HG03103 (cell line): ENCODE results near the gene UFD1.

Source experiments
- ATAC-seq: cut with Tn5 transposase; IDR thresholded peaks from one replicate; pipeline ENCODE4 v1.9.1; 2021; ENCODE audit warnings: low read depth; ENCODE audit not compliant: unreplicated experiment

The UFD1 gene

GRCh38 chr22:19478901-19479354, at the start of gene UFD1:
TSS of gene UFD1 (minus strand) at chr22:19479193. CDS start at chr22:19479085, 108 bp downstream.
- peak; percentile 40 for ATAC-seq

GRCh38 chr22:19527861-19528417, 48.9 kb upstream of the UFD1 start:
- ATAC-seq: no peak

- ATAC-seq: no peak
Measured at GRCh38 chr22:19527321-19527721, 48.3 kb upstream of the UFD1 start.

GRCh38 chr22:19526702-19527111, 47.7 kb upstream of the UFD1 start:
- no peak for ATAC-seq

GRCh38 chr22:19526076-19526701, 47.2 kb upstream of the UFD1 start:
- ATAC-seq: no peak

GRCh38 chr22:19525666-19526065, 46.7 kb upstream of the UFD1 start:
- no peak for ATAC-seq

- ATAC-seq: no peak
Measured at GRCh38 chr22:19525116-19525660, 46.2 kb upstream of the UFD1 start.

GRCh38 chr22:19524170-19525115, 45.5 kb upstream of the UFD1 start, which contains the start of gene CLDN5:
TSS of gene CLDN5 (minus strand) at chr22:19524410. CDS start at chr22:19524255, 155 bp downstream.
- no peak for ATAC-seq

GRCh38 chr22:19523240-19524169, 44.5 kb upstream of the UFD1 start:
- ATAC-seq: no peak

GRCh38 chr22:19522881-19523239, 43.9 kb upstream of the UFD1 start:
- no peak for ATAC-seq

GRCh38 chr22:19522190-19522880, 43.3 kb upstream of the UFD1 start:
- ATAC-seq: no peak

GRCh38 chr22:19520566-19521305, 41.7 kb upstream of the UFD1 start:
- no peak for ATAC-seq

- ATAC-seq: no peak
Measured at GRCh38 chr22:19520007-19520406, 41.0 kb upstream of the UFD1 start.

GRCh38 chr22:19519041-19519926, 40.3 kb upstream of the UFD1 start:
- ATAC-seq: no peak

- no peak for ATAC-seq
Measured at GRCh38 chr22:19518635-19519034, 39.6 kb upstream of the UFD1 start.

- no peak for ATAC-seq
Measured at GRCh38 chr22:19517919-19518611, 39.1 kb upstream of the UFD1 start.

GRCh38 chr22:19517171-19517500, 38.1 kb upstream of the UFD1 start:
- ATAC-seq: no peak
